Posterior vena cava (tissue), 2 donors: ENCODE results near the gene MRPS11. TPM values are rescaled to one million over a fixed set of nuclear protein-coding genes. Genes with fewer than 3 reads are reported as not detected.
"Not testable (repeated sequence)": the region's sequence is repeated elsewhere in the genome, so short reads cannot be mapped to it uniquely, and the experiment has no call there.

Experiments used
- DNase-seq: peaks from one replicate; pipeline ENCODE4 v3.0.0-alpha.2; 2020; ENCODE audit warnings: low spot score
- intact Hi-C, 2 donors: fragments of 100-400 bp; cut with DNase I; formaldehyde crosslinking; loops; one replicate each; pipeline versions ENCODE4 v1.14.1 to v1.14.2; 2022 to 2023
- total RNA-seq, 2 donors: library from RNA; stranded (reverse); fragmentation: NEBNext Ultra II Directional; extraction: Animal tissue kit (Norgen Biotek cat#: 25700); gene quantifications; one replicate each; pipeline ENCODE4 v1.2.1, GENCODE V29; 2021
- donor health status: DM: yes; HTN: yes; CAD: no.
- donor health status: DM: yes; HTN: yes; CAD: no.

MRPS11 gene
- total RNA-seq, 2 donors from 2014 or later: 24.2 to 32.9 TPM

DNA sequence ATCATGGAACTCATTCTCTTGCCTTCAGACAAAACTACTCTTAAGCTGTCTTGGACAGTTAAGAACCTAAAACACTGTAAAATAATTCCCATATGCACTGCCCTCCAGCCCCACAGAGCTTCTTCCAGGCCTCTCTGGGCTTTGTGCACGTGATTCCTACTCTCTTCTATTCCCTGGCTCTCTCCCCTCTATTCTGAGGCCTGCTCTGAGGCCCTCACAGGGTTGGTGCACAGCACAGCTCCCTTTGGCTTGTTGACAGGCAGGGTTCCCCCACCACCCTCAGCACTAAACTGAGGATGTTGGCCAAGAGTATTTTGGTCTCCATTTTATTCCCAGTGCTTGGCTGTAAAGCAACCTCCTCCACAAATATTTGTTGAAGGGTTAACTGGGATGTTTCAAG lies 13.9 kb upstream of the MRPS11 start:
- no peak for DNase-seq
- intact Hi-C loops: no loop called here

DNA sequence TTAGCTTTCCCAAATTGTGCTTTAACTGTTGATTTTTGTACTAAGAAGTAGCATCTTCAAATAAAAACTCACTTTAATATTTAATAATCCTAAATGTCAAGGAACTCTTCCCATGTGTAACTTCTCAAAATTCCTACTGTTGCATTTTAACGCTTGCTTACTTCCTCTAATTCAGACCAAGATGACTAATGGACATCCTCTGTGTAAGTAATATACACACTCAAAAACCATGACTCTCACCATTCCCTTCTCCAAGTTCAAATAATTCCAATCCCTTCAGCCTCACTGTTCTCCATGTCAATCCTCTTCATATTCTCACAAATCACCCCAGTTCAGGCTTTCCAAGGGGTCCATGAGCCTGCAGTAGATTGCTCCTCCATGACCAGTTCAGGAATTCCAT lies 13.3 kb upstream of the MRPS11 start:
- no peak for DNase-seq
- intact Hi-C loops: no loop called here

DNA sequence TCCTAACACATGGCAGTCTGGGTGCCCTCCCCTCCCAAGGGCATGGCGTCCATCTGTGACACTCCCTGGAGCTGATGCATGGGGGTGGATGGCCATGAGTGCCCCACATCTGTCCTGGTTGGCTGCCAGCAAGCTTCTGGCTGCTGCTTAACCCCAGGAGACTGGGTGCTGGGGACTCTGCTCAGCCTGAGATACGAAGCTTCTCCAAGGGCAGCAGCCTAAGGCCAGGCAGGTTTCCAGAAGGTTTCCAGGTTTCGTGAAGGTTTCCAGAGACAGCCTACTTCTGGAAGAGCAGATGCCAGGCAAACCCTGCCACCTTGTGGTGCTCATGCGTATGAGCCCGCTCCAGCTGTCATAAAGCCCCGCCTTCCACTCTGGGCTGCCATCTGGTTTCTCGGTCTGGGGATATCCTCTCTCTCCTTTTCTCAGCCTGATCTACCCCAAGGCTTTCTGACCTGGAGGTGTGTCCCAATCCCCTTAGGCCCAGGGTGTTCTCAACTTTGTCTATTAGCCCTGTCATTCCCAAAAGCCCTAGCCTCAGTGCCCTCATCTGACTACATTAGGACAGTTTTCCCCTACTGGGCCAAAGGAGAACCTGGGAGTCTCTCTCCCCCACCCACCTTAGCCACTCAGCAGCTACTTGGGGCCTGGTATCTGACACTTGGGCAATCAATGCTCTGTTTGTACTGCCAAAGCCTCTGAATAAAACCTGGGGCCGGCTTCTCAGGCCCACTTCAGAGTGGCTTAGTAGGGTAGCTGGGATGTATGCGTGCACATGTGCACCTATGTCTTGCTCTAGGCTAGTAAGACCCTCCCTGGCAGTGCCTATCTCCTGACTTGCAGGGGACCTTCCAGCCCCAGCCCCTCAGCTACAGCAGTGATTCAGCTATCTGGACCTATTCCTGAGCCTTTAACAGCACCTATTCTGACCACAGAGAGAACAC lies 12.4 kb upstream of the MRPS11 start:
- intact Hi-C loops: no loop called here
- no peak for DNase-seq

DNA sequence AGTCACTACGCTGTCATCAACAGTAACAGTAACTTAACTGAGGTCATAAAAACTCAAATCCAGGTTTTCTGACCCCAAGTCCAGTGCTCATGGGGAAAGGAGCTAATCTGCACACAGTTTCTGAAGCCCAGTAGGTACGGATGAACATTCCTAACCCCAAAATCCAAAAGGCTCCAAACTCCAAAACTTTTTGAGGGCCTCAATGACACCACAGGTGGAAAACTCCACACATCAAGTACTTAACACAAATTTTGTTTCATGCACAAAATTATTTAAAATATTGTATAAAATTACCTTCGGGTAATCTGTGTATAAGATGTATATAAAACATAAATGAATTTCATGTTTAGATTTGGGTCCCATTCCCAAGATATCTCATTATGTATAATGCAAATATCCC lies 10.8 kb upstream of the MRPS11 start:
- intact Hi-C loops: no loop called here
- DNase-seq: no peak

DNA sequence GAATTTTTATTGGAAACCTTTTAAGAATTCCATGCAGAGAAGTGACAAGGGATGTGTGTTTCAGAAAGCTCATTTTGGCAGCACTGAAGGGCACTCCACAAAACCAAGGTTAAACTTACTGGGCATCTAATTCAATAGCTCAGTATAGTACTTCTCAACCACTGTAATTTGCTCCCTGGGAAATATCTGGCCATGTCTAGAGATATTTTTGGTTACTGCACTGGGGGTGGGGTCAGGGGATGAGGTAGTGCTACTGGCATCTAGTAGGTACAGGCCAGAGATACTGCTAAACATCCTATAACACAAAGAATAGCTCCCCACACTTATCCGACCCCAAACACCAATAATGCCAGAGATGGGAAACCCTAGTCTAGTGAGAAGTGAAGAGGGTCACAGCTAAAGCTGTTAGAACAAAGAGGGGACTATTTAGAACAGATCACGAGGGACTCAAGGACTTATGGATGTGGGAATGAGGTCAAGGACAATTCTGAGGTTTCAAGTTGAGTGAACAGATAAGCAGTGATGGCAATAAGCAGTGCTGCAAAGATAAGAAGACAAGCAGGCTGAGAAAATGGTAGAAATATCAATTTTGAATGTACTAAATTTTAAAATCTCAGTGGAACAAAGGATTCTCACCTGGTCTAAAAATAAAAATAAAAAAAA lies 3.5 kb upstream of the MRPS11 start:
- no peak for DNase-seq
- intact Hi-C loops: no loop called here

DNA sequence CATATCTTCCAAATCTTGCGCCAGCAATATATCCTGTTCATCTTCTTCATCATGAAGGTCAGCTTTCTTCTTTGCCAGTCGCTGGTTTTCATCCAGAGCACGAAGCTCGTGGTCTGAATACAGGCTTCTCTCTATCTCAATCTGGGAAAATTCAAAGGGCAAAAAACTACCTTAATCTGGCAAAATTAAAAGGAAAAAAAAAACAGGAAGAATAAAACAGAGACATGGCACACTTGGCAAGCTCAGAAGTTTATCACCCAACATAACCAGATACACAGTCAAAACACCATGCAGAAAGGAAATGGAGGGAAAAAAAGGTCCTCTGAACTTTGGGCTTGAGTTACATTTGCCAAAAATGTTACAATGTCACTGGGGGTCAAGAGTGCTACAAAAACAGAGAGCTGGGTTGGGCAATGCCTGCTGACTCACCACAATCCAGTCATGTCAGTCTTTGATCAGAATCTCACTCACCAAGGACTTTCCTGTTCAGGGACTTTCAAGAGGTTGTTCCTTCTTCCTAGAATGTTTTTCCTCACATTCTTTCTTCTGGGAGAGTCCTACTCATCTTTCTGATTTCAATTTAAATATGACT lies 1.8 kb upstream of the MRPS11 start:
- DNase-seq: no peak
- intact Hi-C loops: no loop called here

DNA sequence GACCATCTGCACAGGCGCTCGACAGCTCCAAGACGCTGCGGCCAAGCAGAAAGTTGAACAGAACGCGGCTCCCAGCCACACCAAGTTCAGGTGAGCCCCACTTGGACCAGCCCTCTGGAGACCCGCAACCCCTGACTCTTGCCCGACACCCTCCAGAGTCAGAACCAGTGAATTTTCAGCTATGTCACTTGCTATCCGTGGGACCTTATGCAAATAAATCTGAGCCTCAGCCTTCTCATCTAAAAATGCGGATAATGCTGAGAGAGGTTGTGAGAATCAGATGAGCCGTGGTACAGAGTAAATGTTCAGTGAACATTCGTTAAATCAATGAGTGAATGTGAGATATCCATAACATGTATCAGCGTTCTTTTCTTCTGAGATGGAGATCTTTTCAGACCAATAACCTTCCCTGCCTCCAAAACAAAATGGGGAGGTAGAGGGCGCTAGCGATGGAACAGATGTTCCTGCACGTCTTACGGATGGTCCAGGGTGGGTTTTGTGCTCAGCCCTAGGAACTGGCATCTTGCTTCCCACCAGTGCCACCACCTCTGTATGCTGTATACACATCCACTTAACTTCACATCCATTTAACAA lies 524 bp downstream of the MRPS11 start:
- intact Hi-C loops: no loop called here
- DNase-seq: no peak

DNA sequence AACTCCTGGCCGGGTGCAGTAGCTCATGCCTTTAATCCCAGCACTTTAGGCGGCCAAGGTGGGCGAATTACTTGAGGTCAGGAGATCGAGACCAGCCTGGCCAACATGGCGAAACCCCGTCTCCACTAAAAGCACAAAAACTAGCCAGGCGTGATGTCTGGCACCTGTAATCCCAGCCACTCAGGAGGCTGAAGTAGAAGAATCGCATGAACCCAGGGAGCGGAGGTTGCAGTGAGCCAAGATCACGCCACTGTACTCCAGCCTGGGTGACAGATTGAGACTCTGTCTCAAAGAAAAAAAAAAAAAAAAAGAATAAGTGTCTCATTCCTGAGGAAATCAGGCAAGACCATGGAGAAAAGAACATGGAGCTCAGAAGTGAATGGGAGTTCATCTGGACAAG lies 1.2 kb downstream of the MRPS11 start:
- intact Hi-C loops, DNase-seq: not testable (repeated sequence)

DNA sequence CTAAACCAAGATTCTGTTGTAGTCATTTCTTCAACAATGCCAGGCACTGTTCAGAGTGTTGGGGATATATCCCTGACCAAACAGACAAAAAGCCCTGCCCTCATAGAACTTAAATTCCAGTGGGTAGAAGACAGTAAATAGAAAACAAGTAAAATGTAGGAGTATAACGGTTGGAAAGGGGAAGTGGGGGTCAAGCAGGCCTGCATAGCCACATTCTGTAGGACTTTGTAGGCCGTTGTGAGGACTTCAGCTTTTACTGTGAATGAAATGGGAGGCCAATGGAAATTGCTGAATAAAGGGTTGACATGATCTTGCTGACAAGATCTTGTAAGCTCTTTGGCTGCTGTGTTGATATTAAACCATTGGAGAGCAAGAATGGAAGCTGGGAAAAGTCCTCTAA lies 1.8 kb downstream of the MRPS11 start:
- no peak for DNase-seq
- intact Hi-C loops: no loop called here

DNA sequence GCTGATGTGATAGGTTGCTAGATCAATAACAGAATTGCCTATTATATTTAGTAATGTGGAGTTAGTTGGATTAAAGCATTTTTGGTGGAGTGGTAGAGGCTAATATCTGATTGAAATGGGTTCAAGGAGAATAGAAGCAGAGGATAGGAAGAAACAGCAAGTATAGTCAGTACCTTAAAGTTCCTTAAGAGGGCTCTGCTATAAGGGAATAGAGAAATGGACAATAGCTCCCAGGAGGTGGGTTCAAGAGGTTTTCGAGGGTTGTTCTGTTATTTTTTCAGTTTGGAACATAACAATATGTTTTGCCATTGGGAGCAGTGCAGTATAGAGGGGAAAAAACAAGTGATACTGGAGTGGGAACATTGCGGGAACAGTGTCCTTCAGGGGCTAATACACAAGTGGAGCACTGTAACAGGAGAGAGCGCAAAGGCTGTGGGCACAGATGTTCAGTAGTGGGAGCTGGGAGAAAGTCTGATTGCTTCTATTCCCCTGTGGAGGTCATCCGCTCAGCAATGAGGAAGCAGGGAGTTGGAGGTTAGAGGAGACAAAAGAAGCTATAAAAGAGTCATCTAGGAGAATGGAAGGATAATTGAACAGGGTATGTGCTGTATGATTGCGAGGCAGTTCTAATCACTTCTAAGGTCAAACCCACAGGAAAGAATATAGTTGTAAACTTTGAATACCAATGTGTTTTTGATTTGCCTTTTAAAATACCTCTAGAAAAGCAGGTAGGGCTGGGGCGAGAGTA lies 3.3 kb downstream of the MRPS11 start:
- intact Hi-C loops: no loop called here
- no peak for DNase-seq

DNA sequence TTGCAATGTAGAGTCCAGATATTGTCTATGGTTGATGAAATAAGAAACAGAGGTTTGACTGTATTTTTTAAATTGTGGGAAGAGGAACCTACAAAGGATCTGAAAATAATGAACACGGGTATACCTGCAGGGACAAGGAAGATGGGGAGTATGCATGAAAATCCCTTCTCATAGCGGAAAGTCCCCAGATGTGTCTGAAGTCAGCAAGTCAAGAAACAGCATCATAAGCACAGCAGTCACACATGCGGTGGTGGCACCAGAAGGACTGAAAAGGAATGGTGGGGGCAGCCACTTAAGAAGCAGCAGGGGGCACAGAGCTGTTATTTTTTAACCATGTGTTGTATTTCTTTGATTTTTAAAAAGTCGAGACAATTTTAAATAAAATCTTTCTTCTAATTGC lies 4.7 kb downstream of the MRPS11 start:
- no peak for DNase-seq
- intact Hi-C loops: no loop called here

DNA sequence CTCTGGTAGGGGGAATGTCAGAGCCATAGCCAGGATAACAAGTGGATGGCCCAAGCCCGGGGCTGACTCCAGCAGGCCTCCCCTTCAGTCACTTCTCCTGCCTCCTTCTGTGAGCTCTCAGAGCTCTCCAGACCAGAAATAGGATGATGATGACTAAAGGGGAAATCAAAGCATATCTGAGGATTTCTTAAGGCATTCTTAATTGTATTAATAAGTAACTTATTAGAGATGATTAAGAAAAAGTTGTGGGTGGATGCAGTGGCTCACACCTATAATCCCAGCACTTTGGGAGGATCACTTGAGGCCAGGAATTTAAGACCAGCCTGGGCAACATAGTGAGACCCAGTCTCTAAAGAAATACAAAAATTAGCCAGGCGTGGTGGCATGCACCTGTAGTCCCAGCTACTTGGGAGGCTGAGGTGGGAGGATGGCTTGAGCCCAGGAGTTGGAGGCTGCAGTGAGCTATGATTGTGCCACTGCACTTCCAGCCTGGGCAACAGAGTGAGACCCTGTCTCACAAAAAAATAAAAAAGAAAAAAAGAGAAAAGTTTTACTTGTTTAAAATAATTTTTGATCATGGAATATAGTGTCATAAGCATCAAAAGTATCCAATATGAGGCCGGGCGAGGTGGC lies 6.3 kb downstream of the MRPS11 start:
- intact Hi-C loops, DNase-seq: not testable (repeated sequence)

DNA sequence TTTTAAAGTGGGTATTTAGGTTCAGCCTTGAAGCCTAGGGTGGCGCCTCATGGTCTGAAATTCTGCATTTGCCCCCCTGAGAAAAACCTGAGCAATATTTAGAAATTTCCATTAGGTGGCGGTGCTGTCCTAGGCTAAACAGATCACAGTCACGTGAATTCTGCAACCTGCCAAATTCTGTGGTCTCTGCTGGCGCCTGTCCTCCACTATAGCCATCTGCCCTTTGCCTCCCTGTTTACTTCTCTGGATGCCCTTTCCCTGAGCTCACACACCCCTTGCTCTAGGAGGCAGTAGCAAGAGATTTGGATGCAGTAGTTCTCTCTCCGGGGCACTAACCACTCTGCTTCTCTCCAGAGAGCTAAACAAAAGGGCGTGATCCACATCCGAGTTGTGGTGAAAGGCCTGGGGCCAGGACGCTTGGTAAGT lies 9.1 kb downstream of the MRPS11 start:
- intact Hi-C loops: no loop called here
- DNase-seq: no peak

DNA sequence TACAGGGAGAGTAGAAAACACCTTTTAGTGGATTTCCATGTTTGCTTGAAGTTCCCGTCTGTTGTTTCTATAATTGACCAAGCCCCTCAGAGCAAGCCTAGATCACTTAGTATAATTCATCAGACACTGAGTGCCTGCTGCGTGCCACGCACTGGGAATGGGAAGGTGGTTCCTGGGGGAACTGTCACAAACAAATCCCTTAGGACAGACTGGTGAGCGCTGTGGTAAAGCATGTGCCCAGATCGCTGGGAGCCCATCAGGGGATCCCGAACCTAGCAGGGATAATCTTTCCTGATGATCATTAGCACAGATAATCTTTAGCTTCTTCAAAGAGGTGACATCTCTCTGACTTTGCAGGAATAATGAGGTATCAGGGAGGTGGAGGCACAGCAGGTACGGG lies 9.6 kb downstream of the MRPS11 start:
- intact Hi-C loops: no loop called here
- no peak for DNase-seq

DNA sequence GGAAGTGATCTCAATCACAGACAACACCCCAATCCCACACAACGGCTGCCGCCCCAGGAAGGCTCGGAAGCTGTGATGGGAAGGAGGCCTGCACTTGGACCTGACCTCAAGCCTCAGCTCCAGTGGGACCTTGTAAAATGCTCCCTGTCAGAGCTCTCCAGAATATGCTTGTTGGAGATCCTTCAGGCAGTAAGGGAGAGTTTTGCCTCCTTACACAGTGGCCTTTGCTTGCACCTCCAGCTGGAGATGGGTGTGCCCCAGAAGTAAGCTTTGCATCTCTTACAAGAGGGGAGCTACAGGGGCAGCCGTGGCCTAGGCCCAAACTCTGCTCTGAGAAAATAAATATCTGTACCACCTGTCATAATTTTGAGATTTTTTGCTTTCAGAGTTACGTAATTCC lies 10.4 kb downstream of the MRPS11 start:
- intact Hi-C loops: no loop called here
- no peak for DNase-seq

DNA sequence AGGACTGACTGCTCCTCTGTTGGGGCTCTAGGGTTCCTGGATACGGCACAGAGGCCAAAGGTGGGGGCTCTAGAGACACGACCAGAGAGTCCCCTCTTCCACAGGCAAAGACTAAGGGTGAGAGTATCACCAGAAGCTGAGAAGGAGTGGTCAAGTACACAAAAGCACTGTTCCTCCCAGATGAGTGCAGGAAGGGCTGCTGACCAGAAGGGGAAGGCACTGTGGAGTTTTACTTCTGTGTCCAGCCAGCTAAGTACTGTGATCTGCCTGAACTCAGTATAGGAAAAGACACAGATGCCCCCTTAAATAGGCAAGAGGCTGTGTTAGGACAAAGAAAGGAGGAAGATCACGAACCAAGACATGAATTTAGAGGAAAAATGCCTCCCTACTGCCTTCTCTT lies 11.7 kb downstream of the MRPS11 start:
- DNase-seq: no peak
- intact Hi-C loops: no loop called here

DNA sequence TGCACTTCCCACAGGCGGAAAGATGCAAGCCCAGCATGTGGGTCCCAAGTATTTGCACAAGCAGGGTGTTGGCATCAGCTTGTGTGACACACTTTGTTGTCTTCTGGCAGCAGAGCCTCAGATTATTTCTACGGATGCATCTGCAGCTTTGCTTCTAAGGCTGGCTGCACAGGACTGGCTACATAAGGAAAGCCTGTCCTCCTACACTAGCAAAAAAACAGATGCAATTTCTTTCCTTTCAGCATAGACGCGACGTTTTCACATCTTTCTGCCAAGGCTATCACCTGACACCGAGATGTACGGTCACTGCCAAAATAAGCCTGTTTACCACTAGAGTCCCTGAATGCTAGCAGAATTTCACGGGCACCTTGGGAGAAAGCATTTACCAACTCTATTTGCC lies 13.5 kb downstream of the MRPS11 start:
- intact Hi-C loops: no loop called here
- no peak for DNase-seq

DNA sequence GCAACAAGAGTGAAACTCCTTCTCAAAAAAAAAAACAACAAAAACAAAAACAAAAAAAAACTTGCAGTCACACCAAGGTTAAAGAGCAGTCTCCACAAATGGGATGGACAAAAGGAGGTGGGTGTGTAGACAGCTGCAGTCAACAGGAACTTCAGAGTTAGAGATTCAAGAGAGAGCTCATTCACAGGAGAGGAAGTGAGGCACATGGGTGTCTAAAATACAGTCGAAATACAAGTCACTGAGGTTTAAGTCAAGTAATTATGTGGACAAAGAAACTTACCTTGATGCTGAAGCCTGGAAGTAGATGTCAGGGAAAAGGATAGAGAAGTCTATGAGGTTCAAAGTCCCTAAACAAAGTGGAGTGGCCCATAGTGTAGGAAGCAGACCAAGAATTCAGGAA lies 14.8 kb downstream of the MRPS11 start:
- intact Hi-C loops: no loop called here
- DNase-seq: no peak
